Karpas-422 (cell line): ENCODE data around the gene BRI3. TPM values are rescaled to one million over a fixed set of nuclear protein-coding genes. Genes with fewer than 3 reads are reported as not detected.

Source experiments
- DNase-seq: peaks from one replicate; pipeline ENCODE4 v3.0.0-alpha.2; 2015
- H2AFZ ChIP-seq: fragments of 200-600 bp; sonication (generic); 2 replicates; pipeline ENCODE4 v1.6.1; 2014; ENCODE audit warnings: antibody characterized with exemption, low read length, mixed read lengths
- H3K27ac ChIP-seq: fragments of 200-600 bp; sonication (generic); 2 replicates; pipeline ENCODE4 v1.5.1; 2014; ENCODE audit warnings: mild to moderate bottlenecking, low read length, moderate library complexity
- H3K27me3 ChIP-seq: fragments of 200-600 bp; sonication (generic); 2 replicates; pipeline ENCODE4 v1.6.1; 2014; ENCODE audit warnings: low read length, mixed read lengths
- H3K36me3 ChIP-seq: fragments of 200-600 bp; sonication (generic); 2 replicates; pipeline ENCODE4 v1.6.1; 2014; ENCODE audit warnings: low read length, mixed read lengths; ENCODE audit not compliant: insufficient read depth
- H3K4me1 ChIP-seq: fragments of 200-600 bp; sonication (generic); 2 replicates; pipeline ENCODE4 v1.6.1; 2014; ENCODE audit warnings: mild to moderate bottlenecking, low read length, mixed read lengths
- H3K4me2 ChIP-seq: fragments of 200-600 bp; sonication (generic); 2 replicates; pipeline ENCODE4 v1.6.1; 2014; ENCODE audit warnings: low read length, low read depth, mild to moderate bottlenecking; ENCODE audit not compliant: poor library complexity, severe bottlenecking
- H3K4me3 ChIP-seq: fragments of 200-600 bp; sonication (generic); 2 replicates; pipeline ENCODE4 v1.5.1; 2014; ENCODE audit warnings: mild to moderate bottlenecking, antibody characterized with exemption, low read length, mixed read lengths
- H3K79me2 ChIP-seq: fragments of 200-600 bp; sonication (generic); 2 replicates; pipeline ENCODE4 v1.6.1; 2014; ENCODE audit warnings: mild to moderate bottlenecking, low read length, mixed read lengths
- H3K9ac ChIP-seq: fragments of 200-600 bp; sonication (generic); 2 replicates; pipeline ENCODE4 v1.6.0; 2014; ENCODE audit warnings: low read length
- H3K9me2 ChIP-seq: fragments of 200-600 bp; sonication (generic), shearing (Covaris generic); replicated peaks from 2 replicates; pipeline ENCODE4 v1.6.0; 2014; ENCODE audit warnings: mild to moderate bottlenecking, low read length, moderate library complexity; ENCODE audit not compliant: insufficient read depth
- H3K9me3 ChIP-seq: fragments of 300-700, 200-600 bp; sonication (generic); 2 replicates; pipeline ENCODE4 v1.6.1; 2014; ENCODE audit warnings: low read length, mixed read lengths
- H4K20me1 ChIP-seq: fragments of 200-600 bp; sonication (generic); 2 replicates; pipeline ENCODE4 v1.6.1; 2014; ENCODE audit warnings: mild to moderate bottlenecking, antibody characterized with exemption, low read length, low read depth; ENCODE audit not compliant: insufficient read depth
- total RNA-seq: library from RNA; depleted of rRNA; stranded (reverse); fragments of >200 nt; shearing (Covaris generic); gene quantifications from 2 replicates; pipeline ENCODE4 v1.2.3, GENCODE V29; 2014; ENCODE audit warnings: low replicate concordance

BRI3 gene
- total RNA-seq, 1 experiment from 2014 or later: 34.7 TPM

DNA sequence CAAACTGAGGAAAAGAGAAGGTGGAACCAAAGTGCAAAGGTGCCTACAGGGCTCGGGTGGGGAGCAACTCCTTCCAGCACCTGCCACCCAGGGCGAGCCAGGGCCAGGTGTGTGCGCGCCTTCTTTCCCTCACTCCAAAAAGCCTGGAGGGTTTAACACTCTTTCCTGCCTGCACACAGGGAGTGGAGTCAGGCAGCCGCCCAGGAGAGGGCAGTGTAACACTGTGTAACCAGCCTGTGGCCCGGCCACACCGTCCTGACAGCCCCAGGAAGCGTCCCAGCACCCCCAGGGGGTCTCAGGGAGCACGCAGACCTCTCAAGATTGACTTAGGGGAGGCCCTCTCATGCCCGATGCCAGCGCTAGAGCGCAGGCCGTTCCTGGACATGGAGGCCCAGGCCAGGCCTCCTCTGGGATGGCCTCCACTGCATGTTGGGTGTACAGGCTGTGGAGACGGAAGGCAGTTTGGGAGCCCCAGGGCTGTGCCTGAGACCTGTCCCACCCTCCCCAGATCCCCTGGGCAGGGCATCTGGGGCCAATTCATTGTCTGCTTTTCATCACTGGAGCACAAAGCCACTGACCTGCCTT, 13.4 kb downstream of the BRI3 start:
- Histone ChIP-seq H4K20me1 (no peaks in the 10 kb centered on the region; the same call in 1 of the 2 replicates), H2AFZ (no peak overlapping the region), H3K27ac (no peak overlapping the region), H3K4me1 (no peaks in the 10 kb centered on the region; the same call in 1 of the 2 replicates), H3K4me2 (no peak overlapping the region), H3K9ac (no peak overlapping the region), H3K4me3 (no peak overlapping the region), H3K27me3 (no peaks in the 10 kb centered on the region), H3K36me3 (no peaks in the 10 kb centered on the region), H3K9me3 (no peaks in the 10 kb centered on the region), H3K9me2 (no peaks in the 10 kb centered on the region), H3K79me2 (no peaks in the 10 kb centered on the region)
- DNase-seq: peak; percentile 89

GRCh38 chr7:98295467-98296192, 14.1 kb downstream of the BRI3 start:
- no peaks in the 10 kb centered on the region for H3K27me3 ChIP-seq
- no peaks in the 10 kb centered on the region for H3K36me3 ChIP-seq
- no peaks in the 10 kb centered on the region for H3K79me2 ChIP-seq
- no peak overlapping the region for H3K9ac ChIP-seq
- H2AFZ ChIP-seq: no peak overlapping the region
- H3K27ac ChIP-seq: no peak overlapping the region
- H3K9me3 ChIP-seq: no peaks in the 10 kb centered on the region
- no peak overlapping the region for H3K4me3 ChIP-seq
- H3K9me2 ChIP-seq: no peaks in the 10 kb centered on the region
- no peaks in the 10 kb centered on the region; the same call in 1 of the 2 replicates for H4K20me1 ChIP-seq
- DNase-seq: no peak
- H3K4me2 ChIP-seq: no peak overlapping the region
- H3K4me1 ChIP-seq: no peaks in the 10 kb centered on the region; the same call in 1 of the 2 replicates

DNA sequence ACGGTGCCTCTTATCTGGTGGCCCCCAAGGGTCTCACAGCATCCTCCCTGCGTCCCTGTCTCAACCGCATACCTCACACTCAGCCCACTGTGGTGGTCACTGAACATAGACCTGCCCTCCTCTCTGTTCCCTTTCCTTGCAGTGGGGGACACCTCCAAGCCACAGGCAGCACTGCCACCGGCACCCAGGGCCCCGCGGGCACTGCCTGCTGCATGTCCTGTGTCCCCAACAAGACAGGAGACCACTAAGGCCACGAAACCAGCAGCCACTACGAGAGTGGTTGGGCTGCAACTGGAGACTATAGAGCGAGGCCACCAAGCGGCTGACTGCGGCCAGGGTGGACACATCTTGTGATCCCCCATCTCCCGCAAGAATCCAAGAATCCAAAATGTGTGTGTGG, 15.3 kb downstream of the BRI3 start:
- no peak overlapping the region for H2AFZ ChIP-seq
- no peaks in the 10 kb centered on the region; the same call in 1 of the 2 replicates for H3K4me1 ChIP-seq
- H3K9me3 ChIP-seq: no peaks in the 10 kb centered on the region
- H3K27me3 ChIP-seq: no peaks in the 10 kb centered on the region
- H3K9ac ChIP-seq: no peak overlapping the region
- H3K79me2 ChIP-seq: no peaks in the 10 kb centered on the region
- H3K4me2 ChIP-seq: no peak overlapping the region
- H4K20me1 ChIP-seq: no peaks in the 10 kb centered on the region
- no peaks in the 10 kb centered on the region for H3K36me3 ChIP-seq
- H3K4me3 ChIP-seq: no peak overlapping the region
- no peak for DNase-seq
- no peak overlapping the region for H3K27ac ChIP-seq
- no peaks in the 10 kb centered on the region for H3K9me2 ChIP-seq

- Histone ChIP-seq H4K20me1 (no peaks in the 10 kb centered on the region), H3K9ac (no peak overlapping the region), H3K27ac (no peak overlapping the region), H2AFZ (no peak overlapping the region), H3K4me1 (no peaks in the 10 kb centered on the region; the same call in 1 of the 2 replicates), H3K9me3 (no peaks in the 10 kb centered on the region), H3K79me2 (no peaks in the 10 kb centered on the region), H3K27me3 (no peaks in the 10 kb centered on the region), H3K36me3 (no peaks in the 10 kb centered on the region), H3K4me2 (no peak overlapping the region), H3K9me2 (no peaks in the 10 kb centered on the region), H3K4me3 (no peak overlapping the region)
- no peak for DNase-seq
Measured at GRCh38 chr7:98297626-98298286, 16.3 kb downstream of the BRI3 start.

- no peaks in the 10 kb centered on the region for H3K27me3 ChIP-seq
- no peaks in the 10 kb centered on the region for H3K79me2 ChIP-seq
- no peak for DNase-seq
- H3K9ac ChIP-seq: no peak overlapping the region
- no peaks in the 10 kb centered on the region for H3K9me2 ChIP-seq
- no peak overlapping the region for H3K4me2 ChIP-seq
- no peaks in the 10 kb centered on the region for H3K4me1 ChIP-seq
- no peaks in the 10 kb centered on the region for H3K36me3 ChIP-seq
- H2AFZ ChIP-seq: no peak overlapping the region
- H3K9me3 ChIP-seq: no peaks in the 10 kb centered on the region
- H3K27ac ChIP-seq: no peak overlapping the region
- H4K20me1 ChIP-seq: no peaks in the 10 kb centered on the region
- no peak overlapping the region for H3K4me3 ChIP-seq
Measured at GRCh38 chr7:98300595-98301372, 19.3 kb downstream of the BRI3 start.

- Histone ChIP-seq H3K36me3 (no peaks in the 10 kb centered on the region), H3K4me2 (no peak overlapping the region), H3K4me1 (no peaks in the 10 kb centered on the region), H3K9me3 (no peaks in the 10 kb centered on the region), H3K9me2 (no peaks in the 10 kb centered on the region), H3K27me3 (no peaks in the 10 kb centered on the region), H2AFZ (no peak overlapping the region), H3K79me2 (no peaks in the 10 kb centered on the region), H4K20me1 (no peaks in the 10 kb centered on the region), H3K4me3 (no peak overlapping the region), H3K9ac (no peak overlapping the region), H3K27ac (no peak overlapping the region)
- no peak for DNase-seq
Measured at GRCh38 chr7:98301693-98302470, 20.4 kb downstream of the BRI3 start.

GRCh38 chr7:98303176-98303865, 21.8 kb downstream of the BRI3 start:
- DNase-seq: no peak
- Histone ChIP-seq H2AFZ (no peak overlapping the region), H3K27ac (no peak overlapping the region), H3K9ac (no peak overlapping the region), H3K9me2 (no peaks in the 10 kb centered on the region), H3K4me2 (no peak overlapping the region), H3K27me3 (no peaks in the 10 kb centered on the region), H3K4me1 (no peaks in the 10 kb centered on the region), H4K20me1 (no peaks in the 10 kb centered on the region), H3K4me3 (no peak overlapping the region), H3K36me3 (no peaks in the 10 kb centered on the region), H3K79me2 (no peaks in the 10 kb centered on the region), H3K9me3 (no peaks in the 10 kb centered on the region)
